Measurements from ENCODE around the gene EBI3.
"Not testable (repeated sequence)": the region's sequence is repeated elsewhere in the genome, so short reads cannot be mapped to it uniquely, and the experiment has no call there.

EBI3 gene

GRCh38 chr19:4234142-4234861, 5.0 kb downstream of the EBI3 start:
- no peak for DNase-seq (ENCODE audit: low spot score)

- no peak for DNase-seq (ENCODE audit: low spot score)
Measured at GRCh38 chr19:4234862-4235201, 5.5 kb downstream of the EBI3 start.

GRCh38 chr19:4237510-4237909, 8.2 kb downstream of the EBI3 start:
- DNase-seq (ENCODE audit: low spot score), result not testable (repeated sequence)

GRCh38 chr19:4238831-4239230, 9.5 kb downstream of the EBI3 start:
- no peak for DNase-seq (ENCODE audit: low spot score)

GRCh38 chr19:4241824-4242430, 12.6 kb downstream of the EBI3 start:
- no peak for DNase-seq (ENCODE audit: low spot score)

GRCh38 chr19:4245938-4246337, 16.6 kb downstream of the EBI3 start:
- not testable (repeated sequence) for DNase-seq (ENCODE audit: low spot score)

GRCh38 chr19:4246767-4247593, 17.7 kb downstream of the EBI3 start, which contains the start of gene YJU2:
TSS of gene YJU2 (plus strand) at chr19:4247080. CDS start at chr19:4247147, 67 bp downstream.
- DNase-seq (ENCODE audit: low spot score), result peak; percentile 98

GRCh38 chr19:4256563-4256962, 27.2 kb downstream of the EBI3 start:
- DNase-seq (ENCODE audit: low spot score), result no peak

GRCh38 chr19:4257025-4257424, 27.7 kb downstream of the EBI3 start:
- DNase-seq (ENCODE audit: low spot score), result no peak

- DNase-seq (ENCODE audit: low spot score), result no peak
Measured at GRCh38 chr19:4258181-4258580, 28.9 kb downstream of the EBI3 start.

GRCh38 chr19:4260613-4261191, 31.4 kb downstream of the EBI3 start:
- DNase-seq (ENCODE audit: low spot score), result no peak

- no peak for DNase-seq (ENCODE audit: low spot score)
Measured at GRCh38 chr19:4264812-4265211, 35.5 kb downstream of the EBI3 start.

GRCh38 chr19:4266253-4267000, 37.1 kb downstream of the EBI3 start:
- no peak for DNase-seq (ENCODE audit: low spot score)

- DNase-seq (ENCODE audit: low spot score), result peak; percentile 41
Measured at GRCh38 chr19:4267101-4267900, 38.0 kb downstream of the EBI3 start.

- no peak for DNase-seq (ENCODE audit: low spot score)
Measured at GRCh38 chr19:4267901-4268815, 38.8 kb downstream of the EBI3 start.

GRCh38 chr19:4268816-4269430, 39.6 kb downstream of the EBI3 start:
- no peak for DNase-seq (ENCODE audit: low spot score)

- DNase-seq (ENCODE audit: low spot score), result no peak
Measured at GRCh38 chr19:4272894-4273293, 43.6 kb downstream of the EBI3 start.

- not testable (repeated sequence) for DNase-seq (ENCODE audit: low spot score)
Measured at GRCh38 chr19:4274321-4274686, 45.0 kb downstream of the EBI3 start.

- DNase-seq (ENCODE audit: low spot score), result no peak
Measured at GRCh38 chr19:4277191-4277696, 47.9 kb downstream of the EBI3 start.

All from SW480 (cell line).